ENCODE results near the gene KRTAP21-3.
A peak's percentile ranks its signal among the peaks of the same experiment; 100 is the strongest.
"Not testable (repeated sequence)": the region's sequence is repeated elsewhere in the genome, so short reads cannot be mapped to it uniquely, and the experiment has no call there.

The KRTAP21-3 gene

GRCh38 chr21:30718239-30718909 lies at the start of gene KRTAP21-3:
TSS of gene KRTAP21-3 (minus strand) at chr21:30718777. CDS start at chr21:30718759, 18 bp downstream.
- peak within 1 kb of the TSS; percentile 44; the same call in 1 of the 2 replicates for H3K27ac ChIP-seq (ENCODE audit: low read length)
- no peaks in the 10 kb centered on the region for H3K79me2 ChIP-seq (ENCODE audit: low read length)
- H3K4me2 ChIP-seq (ENCODE audit: low read length), result peak within 1 kb of the TSS; percentile 11; the same call in 1 of the 2 replicates
- no peaks in the 10 kb centered on the region for H3K27me3 ChIP-seq (ENCODE audit: low read depth, low read length)
- no peak for TF ChIP-seq EZH2phosphoT487 (IDR thresholded peaks at IDR 0.05; ENCODE audit: low read depth)
- no peak for TF ChIP-seq CTCF (IDR thresholded peaks at IDR 0.05; ENCODE audit: low read depth, low read length)
- H3K9me3 ChIP-seq (ENCODE audit: insufficient read depth, low read length), result no peaks in the 10 kb centered on the region
- no peaks in the 10 kb centered on the region for H4K20me1 ChIP-seq (ENCODE audit: insufficient read depth, low read length)
- H2AFZ ChIP-seq (ENCODE audit: low read depth, low read length), result no peak within 1 kb of the TSS
- no peak within 1 kb of the TSS for H3K9ac ChIP-seq (ENCODE audit: low read length)
- H3K4me3 ChIP-seq (ENCODE audit: low read length), result no peak within 1 kb of the TSS
- H3K36me3 ChIP-seq (replicated peaks; ENCODE audit: low read depth, low read length), result no peaks in the 10 kb centered on the region
- peaks cover 18% of the 10 kb centered on the region for H3K4me1 ChIP-seq (ENCODE audit: low read length)

GRCh38 chr21:30760776-30761175 lies 42.2 kb upstream of the KRTAP21-3 start:
- H3K4me1 ChIP-seq (ENCODE audit: low read length), result peaks cover 26% of the 10 kb centered on the region
- no peak overlapping the region for H3K4me3 ChIP-seq (ENCODE audit: low read length)
- H3K9me3 ChIP-seq (ENCODE audit: insufficient read depth, low read length), result no peaks in the 10 kb centered on the region
- TF ChIP-seq EZH2phosphoT487 (IDR thresholded peaks at IDR 0.05; ENCODE audit: low read depth), result no peak
- no peak overlapping the region for H3K27ac ChIP-seq (ENCODE audit: low read length)
- H3K9ac ChIP-seq (ENCODE audit: low read length), result no peak overlapping the region
- H3K4me2 ChIP-seq (ENCODE audit: low read length), result no peak overlapping the region
- H3K79me2 ChIP-seq (ENCODE audit: low read length), result no peaks in the 10 kb centered on the region
- no peaks in the 10 kb centered on the region for H3K36me3 ChIP-seq (replicated peaks; ENCODE audit: low read depth, low read length)
- H3K27me3 ChIP-seq (ENCODE audit: low read depth, low read length), result no peaks in the 10 kb centered on the region
- H4K20me1 ChIP-seq (ENCODE audit: insufficient read depth, low read length), result no peaks in the 10 kb centered on the region
- H2AFZ ChIP-seq (ENCODE audit: low read depth, low read length), result no peak overlapping the region

GRCh38 chr21:30758306-30758705 lies 39.7 kb upstream of the KRTAP21-3 start:
- Histone ChIP-seq H3K4me1 (ENCODE audit: low read length) (peaks cover 26% of the 10 kb centered on the region), H3K27ac (ENCODE audit: low read length) (no peak overlapping the region), H3K4me3 (ENCODE audit: low read length) (peak overlapping the region; percentile 29; the same call in 1 of the 2 replicates), H3K79me2 (ENCODE audit: low read length) (no peaks in the 10 kb centered on the region), H3K27me3 (ENCODE audit: low read depth, low read length) (no peaks in the 10 kb centered on the region), H2AFZ (ENCODE audit: low read depth, low read length) (no peak overlapping the region), H3K4me2 (ENCODE audit: low read length) (peak overlapping the region; percentile 38), H3K9ac (ENCODE audit: low read length) (no peak overlapping the region), H3K36me3 (replicated peaks; ENCODE audit: low read depth, low read length) (no peaks in the 10 kb centered on the region), H3K9me3 (ENCODE audit: insufficient read depth, low read length) (no peaks in the 10 kb centered on the region), H4K20me1 (ENCODE audit: insufficient read depth, low read length) (no peaks in the 10 kb centered on the region)
- TF ChIP-seq EZH2phosphoT487 (IDR thresholded peaks at IDR 0.05; ENCODE audit: low read depth) (no peak), CTCF (IDR thresholded peaks at IDR 0.05; ENCODE audit: low read depth, low read length) (no peak)

- H3K79me2 ChIP-seq (ENCODE audit: low read length); H3K27ac ChIP-seq (ENCODE audit: low read length); H3K9ac ChIP-seq (ENCODE audit: low read length); H3K4me2 ChIP-seq (ENCODE audit: low read length); H4K20me1 ChIP-seq (ENCODE audit: insufficient read depth, low read length); H3K4me3 ChIP-seq (ENCODE audit: low read length); H3K9me3 ChIP-seq (ENCODE audit: insufficient read depth, low read length); H3K27me3 ChIP-seq (ENCODE audit: low read depth, low read length); H3K36me3 ChIP-seq (replicated peaks; ENCODE audit: low read depth, low read length); H2AFZ ChIP-seq (ENCODE audit: low read depth, low read length): not testable (repeated sequence)
- peaks cover 26% of the 10 kb centered on the region for H3K4me1 ChIP-seq (ENCODE audit: low read length)
Measured at GRCh38 chr21:30755328-30755727, 36.8 kb upstream of the KRTAP21-3 start, which contains the start of gene KRTAP21-1. TSS of gene KRTAP21-1 (minus strand) at chr21:30755428. CDS start at chr21:30755378, 50 bp downstream.

GRCh38 chr21:30747159-30747558 lies 28.6 kb upstream of the KRTAP21-3 start, which contains the start of gene KRTAP21-2:
TSS of gene KRTAP21-2 (minus strand) at chr21:30747259. CDS start at chr21:30747202, 57 bp downstream.
- H3K79me2 ChIP-seq (ENCODE audit: low read length), result no peaks in the 10 kb centered on the region
- no peak within 1 kb of the TSS for H2AFZ ChIP-seq (ENCODE audit: low read depth, low read length)
- no peak within 1 kb of the TSS for H3K9ac ChIP-seq (ENCODE audit: low read length)
- no peaks in the 10 kb centered on the region for H3K27me3 ChIP-seq (ENCODE audit: low read depth, low read length)
- no peaks in the 10 kb centered on the region for H3K4me1 ChIP-seq (ENCODE audit: low read length)
- no peaks in the 10 kb centered on the region for H3K36me3 ChIP-seq (replicated peaks; ENCODE audit: low read depth, low read length)
- no peaks in the 10 kb centered on the region for H4K20me1 ChIP-seq (ENCODE audit: insufficient read depth, low read length)
- no peak within 1 kb of the TSS for H3K4me2 ChIP-seq (ENCODE audit: low read length)
- no peak within 1 kb of the TSS for H3K27ac ChIP-seq (ENCODE audit: low read length)
- TF ChIP-seq CTCF (IDR thresholded peaks at IDR 0.05; ENCODE audit: low read depth, low read length) (no peak), EZH2phosphoT487 (IDR thresholded peaks at IDR 0.05; ENCODE audit: low read depth) (no peak)
- H3K9me3 ChIP-seq (ENCODE audit: insufficient read depth, low read length), result no peaks in the 10 kb centered on the region
- no peak within 1 kb of the TSS for H3K4me3 ChIP-seq (ENCODE audit: low read length)

Data from OCI-LY3 (cell line).